HG02588 (cell line): ENCODE measurements around the gene KCNQ1.

Source experiments
- ATAC-seq: cut with Tn5 transposase; IDR thresholded peaks from one replicate; pipeline ENCODE4 v1.9.1; 2021; ENCODE audit warnings: mild to moderate bottlenecking, moderate library complexity; ENCODE audit not compliant: unreplicated experiment

The KCNQ1 gene

GRCh38 chr11:2444821-2445745, at the start of gene KCNQ1:
Gene KCNQ1, plus strand, starts transcription at chr11:2445008. Its CDS starts 91 bp downstream, at chr11:2445099.
- no peak for ATAC-seq

GRCh38 chr11:2395211-2395730, 49.5 kb upstream of the KCNQ1 start:
- no peak for ATAC-seq

- ATAC-seq = no peak
These were observed 49.0 kb upstream of the KCNQ1 start for GRCh38 chr11:2395856-2396255.

GRCh38 chr11:2396471-2396870, 48.3 kb upstream of the KCNQ1 start:
- no peak for ATAC-seq

GRCh38 chr11:2397005-2397404, 47.8 kb upstream of the KCNQ1 start:
- no peak for ATAC-seq

- ATAC-seq = no peak
These were observed 46.0 kb upstream of the KCNQ1 start for GRCh38 chr11:2398664-2399355.

GRCh38 chr11:2399488-2400068, 45.2 kb upstream of the KCNQ1 start:
- no peak for ATAC-seq

GRCh38 chr11:2400069-2400761, 44.6 kb upstream of the KCNQ1 start, which contains the start of gene TSSC4:
Gene TSSC4, plus strand, starts transcription at chr11:2400750. Its CDS starts 1,884 bp downstream, at chr11:2402634.
- peak; percentile 79 for ATAC-seq

- no peak for ATAC-seq
These were observed 43.9 kb upstream of the KCNQ1 start for GRCh38 chr11:2400762-2401435.

- ATAC-seq = no peak
These were observed 43.3 kb upstream of the KCNQ1 start for GRCh38 chr11:2401436-2401984.

- no peak for ATAC-seq
These were observed 42.7 kb upstream of the KCNQ1 start for GRCh38 chr11:2402106-2402505.

GRCh38 chr11:2402890-2403645, 41.7 kb upstream of the KCNQ1 start:
- ATAC-seq = no peak

GRCh38 chr11:2404735-2405196, 40.0 kb upstream of the KCNQ1 start:
- no peak for ATAC-seq

- ATAC-seq = no peak
These were observed 38.4 kb upstream of the KCNQ1 start for GRCh38 chr11:2406451-2406850.

GRCh38 chr11:2406878-2407410, 37.9 kb upstream of the KCNQ1 start:
- no peak for ATAC-seq

GRCh38 chr11:2408671-2409070, 36.1 kb upstream of the KCNQ1 start:
- ATAC-seq = no peak

GRCh38 chr11:2409126-2409525, 35.7 kb upstream of the KCNQ1 start:
- ATAC-seq = no peak

- no peak for ATAC-seq
These were observed 35.0 kb upstream of the KCNQ1 start for GRCh38 chr11:2409611-2410468.
